AG04450 (cell line): ENCODE measurements around the gene ITGB1. TPM values are rescaled to one million over a fixed set of nuclear protein-coding genes. Genes with fewer than 3 reads are reported as not detected.

Experiments
- CTCF ChIA-PET: fragments of 300-600, 350-600 bp; formaldehyde crosslinking; extraction: SDS; loops from one replicate; lab custom pipeline; 2022; ENCODE audit warnings: antibody characterized with exemption, inconsistent platforms; lab: Charles Lee
- POLR2A ChIA-PET: fragments of 350-600 bp; formaldehyde crosslinking; extraction: SDS; loops from one replicate; lab custom pipeline; 2021; ENCODE audit warnings: antibody characterized with exemption, inconsistent platforms; lab: Yijun Ruan, JAX
- DNase-seq: peaks from one replicate; pipeline ENCODE4 v3.0.0-alpha.2; 2011; ENCODE audit warnings: low read depth, low spot score
- H3K27ac ChIP-seq: one replicate; pipeline ENCODE4 v1.5.1; 2012; ENCODE audit warnings: low read depth, low read length, control low read depth
- H3K27me3 ChIP-seq: one replicate; pipeline ENCODE4 v1.6.0; 2012; ENCODE audit warnings: low read length; ENCODE audit not compliant: control insufficient read depth, insufficient read depth
- H3K4me3 ChIP-seq: 2 replicates; pipeline ENCODE4 v1.5.1; 2011; ENCODE audit warnings: mild to moderate bottlenecking, low read depth, low read length, control low read depth
- H3K9me3 ChIP-seq: 2 replicates; pipeline ENCODE4 v1.5.1; 2012; ENCODE audit warnings: low read length; ENCODE audit not compliant: control insufficient read depth, insufficient read depth
- polyA plus RNA-seq: library from polyadenylated mRNA; depleted of rRNA; stranded (reverse); fragments of >200 nt; gene quantifications from 2 replicates; pipeline ENCODE4 v1.2.3, GENCODE V29; 2011
- TF ChIP-seq, protein P1 (sequence below): IDR thresholded peaks from 2 replicates; pipeline ENCODE4 v1.5.1; 2011; ENCODE audit warnings: low read depth, low read length, control low read depth, inconsistent platforms

The ITGB1 gene
- polyA plus RNA-seq, 1 experiment: 2,796 TPM

DNA sequence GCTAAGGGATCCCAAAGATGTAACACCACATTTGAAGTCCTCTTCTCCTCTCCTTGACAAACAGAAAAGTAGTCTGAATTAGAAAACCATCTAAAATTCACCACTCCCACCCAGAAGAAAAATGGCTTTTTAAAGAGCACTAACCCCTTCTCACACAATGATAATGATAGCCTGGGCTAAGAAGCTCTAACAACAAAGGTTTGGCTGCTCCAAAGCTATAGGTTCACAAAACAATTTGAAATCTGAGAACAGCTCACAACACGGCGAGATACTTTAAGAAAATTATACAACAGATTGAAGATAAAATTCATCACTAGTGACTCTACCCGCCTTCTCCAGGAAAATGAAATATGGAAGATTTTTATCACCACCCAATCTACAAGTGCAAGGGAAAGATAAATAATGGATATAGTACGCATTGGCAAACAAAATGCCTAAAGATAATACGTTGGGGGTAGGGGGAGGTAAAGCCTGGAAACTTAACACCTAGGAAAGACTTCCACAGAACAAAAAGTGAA, 7.4 kb downstream of the ITGB1 start:
- no peak overlapping the region for H3K27ac ChIP-seq
- ChIA-PET CTCF (interaction anchor here (0.6 to 1.3 kb wide), 2 partner anchors 15 to 58 kb away, joined by 3 to 4 read pairs; no protein-coding TSS in a partner anchor), POLR2A (no interaction called here)
- no peak for DNase-seq
- H3K27me3 ChIP-seq: no peaks in the 10 kb centered on the region
- H3K4me3 ChIP-seq: peak overlapping the region; percentile 31
- H3K9me3 ChIP-seq: no peaks in the 10 kb centered on the region
- TF ChIP-seq, protein P1, sequence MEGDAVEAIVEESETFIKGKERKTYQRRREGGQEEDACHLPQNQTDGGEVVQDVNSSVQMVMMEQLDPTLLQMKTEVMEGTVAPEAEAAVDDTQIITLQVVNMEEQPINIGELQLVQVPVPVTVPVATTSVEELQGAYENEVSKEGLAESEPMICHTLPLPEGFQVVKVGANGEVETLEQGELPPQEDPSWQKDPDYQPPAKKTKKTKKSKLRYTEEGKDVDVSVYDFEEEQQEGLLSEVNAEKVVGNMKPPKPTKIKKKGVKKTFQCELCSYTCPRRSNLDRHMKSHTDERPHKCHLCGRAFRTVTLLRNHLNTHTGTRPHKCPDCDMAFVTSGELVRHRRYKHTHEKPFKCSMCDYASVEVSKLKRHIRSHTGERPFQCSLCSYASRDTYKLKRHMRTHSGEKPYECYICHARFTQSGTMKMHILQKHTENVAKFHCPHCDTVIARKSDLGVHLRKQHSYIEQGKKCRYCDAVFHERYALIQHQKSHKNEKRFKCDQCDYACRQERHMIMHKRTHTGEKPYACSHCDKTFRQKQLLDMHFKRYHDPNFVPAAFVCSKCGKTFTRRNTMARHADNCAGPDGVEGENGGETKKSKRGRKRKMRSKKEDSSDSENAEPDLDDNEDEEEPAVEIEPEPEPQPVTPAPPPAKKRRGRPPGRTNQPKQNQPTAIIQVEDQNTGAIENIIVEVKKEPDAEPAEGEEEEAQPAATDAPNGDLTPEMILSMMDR: no peak

DNA sequence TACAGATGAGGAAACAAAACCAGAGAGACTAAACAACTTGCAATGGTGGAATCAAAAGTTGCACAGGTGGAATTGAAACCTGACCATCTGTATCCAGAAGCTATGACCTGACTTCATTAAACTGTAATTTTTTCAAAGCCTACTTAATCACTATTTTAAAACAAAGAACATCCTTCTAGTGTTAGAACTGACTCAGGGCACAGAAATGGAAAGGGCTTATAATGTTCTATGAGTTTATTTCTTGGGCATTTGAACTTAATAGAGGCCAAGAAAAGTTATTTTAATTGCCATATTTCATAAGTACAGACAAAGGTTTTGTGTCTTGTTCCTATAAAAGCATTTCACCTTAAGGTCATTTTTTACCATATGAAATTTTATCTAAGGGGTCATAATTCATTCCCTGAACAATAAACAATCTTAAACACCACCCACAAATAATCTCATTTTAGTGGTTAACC, 8.8 kb downstream of the ITGB1 start:
- CTCF ChIA-PET: no interaction called here
- POLR2A ChIA-PET: no interaction called here
- H3K27me3 ChIP-seq: no peaks in the 10 kb centered on the region
- no peak overlapping the region for H3K27ac ChIP-seq
- no peak overlapping the region for H3K4me3 ChIP-seq
- peaks cover 1% of the 10 kb centered on the region; the same call in 1 of the 2 replicates for H3K9me3 ChIP-seq
- no peak for DNase-seq
- TF ChIP-seq, protein P1: no peak

DNA sequence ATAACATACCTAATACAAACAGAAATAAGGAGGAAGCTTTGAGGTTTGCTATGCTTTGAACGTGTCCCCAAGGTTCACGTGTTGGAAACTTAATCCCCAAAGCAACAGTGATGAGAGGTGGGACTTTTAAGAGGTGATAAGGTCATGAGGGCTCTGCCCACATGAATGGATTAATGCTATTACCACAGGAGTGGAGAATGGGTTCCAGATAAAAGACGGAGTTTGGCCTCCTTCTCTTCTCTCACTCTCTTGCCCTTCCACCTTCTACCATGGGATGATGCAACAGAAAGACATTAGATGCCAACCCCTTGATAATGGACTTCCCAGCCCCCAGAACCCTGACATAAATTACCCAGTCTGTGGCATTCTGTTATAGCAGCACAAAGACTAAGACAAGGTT, 9.6 kb downstream of the ITGB1 start:
- TF ChIP-seq, protein P1: no peak
- DNase-seq: no peak
- Histone ChIP-seq H3K4me3 (no peak overlapping the region), H3K27me3 (no peaks in the 10 kb centered on the region), H3K9me3 (peaks cover 4% of the 10 kb centered on the region; the same call in 1 of the 2 replicates), H3K27ac (no peak overlapping the region)
- CTCF ChIA-PET: interaction anchor here (1.2 to 1.4 kb wide), 2 partner anchors 10 to 61 kb away, joined by 3 read pairs; no protein-coding TSS in a partner anchor
- POLR2A ChIA-PET: no interaction called here

DNA sequence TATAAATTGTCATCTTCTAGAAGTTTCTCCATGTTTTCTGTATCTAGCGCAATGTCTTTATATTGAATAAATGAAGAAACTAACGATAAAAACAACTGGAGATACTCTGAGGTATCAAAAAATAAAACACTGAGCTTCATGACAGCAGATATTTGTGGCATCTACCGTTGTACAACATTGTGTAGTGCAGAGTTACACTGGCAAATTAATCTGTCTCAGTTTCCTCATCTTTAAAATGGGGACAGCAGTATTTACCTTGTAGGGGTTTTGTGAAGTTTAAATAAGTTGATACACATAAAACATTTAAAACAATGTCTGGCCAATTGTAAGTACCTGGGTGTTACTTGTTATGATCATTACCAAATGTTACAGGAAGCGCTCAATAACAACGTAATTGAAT, 10.4 kb downstream of the ITGB1 start:
- TF ChIP-seq, protein P1: no peak
- Histone ChIP-seq H3K4me3 (no peak overlapping the region), H3K27ac (no peak overlapping the region), H3K9me3 (peaks cover 4% of the 10 kb centered on the region; the same call in 1 of the 2 replicates), H3K27me3 (no peaks in the 10 kb centered on the region)
- no peak for DNase-seq
- ChIA-PET POLR2A (no interaction called here), CTCF (interaction anchor here (1.2 to 1.4 kb wide), 2 partner anchors 9 to 61 kb away, joined by 3 read pairs; no protein-coding TSS in a partner anchor)

DNA sequence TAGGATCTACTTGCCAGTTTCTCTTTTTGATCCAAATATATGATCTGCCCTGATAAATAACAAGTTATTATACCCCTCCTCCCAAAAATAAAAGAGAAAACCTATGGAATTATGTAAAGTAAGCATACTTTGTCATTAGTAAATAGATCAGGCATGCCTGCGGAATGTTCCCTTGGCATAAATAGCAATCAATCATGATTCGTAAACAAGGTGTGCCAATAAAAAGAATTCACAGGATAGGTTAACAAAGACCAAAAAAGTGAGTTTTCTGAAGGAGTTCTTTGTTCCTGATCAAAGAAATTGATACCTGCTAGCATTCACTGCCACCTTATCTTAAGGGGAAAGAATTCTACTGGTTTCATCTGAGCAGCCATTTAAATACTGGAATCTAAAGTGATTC, 11.9 kb downstream of the ITGB1 start:
- POLR2A ChIA-PET: no interaction called here
- no peak overlapping the region for H3K4me3 ChIP-seq
- no peaks in the 10 kb centered on the region for H3K27me3 ChIP-seq
- no peak for DNase-seq
- CTCF ChIA-PET: no interaction called here
- no peak overlapping the region for H3K27ac ChIP-seq
- peaks cover 4% of the 10 kb centered on the region; the same call in 1 of the 2 replicates for H3K9me3 ChIP-seq
- TF ChIP-seq, protein P1: no peak
